Loucy (cell line): ENCODE measurements around the gene MTCL3.

Experiments
- H2AFZ ChIP-seq: fragments of 200-600 bp; sonication (generic); 2 replicates; pipeline ENCODE4 v1.6.0; 2016; ENCODE audit warnings: antibody characterized with exemption, mild to moderate bottlenecking, low read length, moderate library complexity
- H3F3A ChIP-seq: fragments of 200-600 bp; 2 replicates; pipeline ENCODE4 v1.6.0; 2016; ENCODE audit warnings: antibody characterized with exemption, low read depth, mild to moderate bottlenecking
- H3K27me3 ChIP-seq: fragments of 200-600 bp; sonication (generic); 2 replicates; pipeline ENCODE4 v1.6.1; 2014; ENCODE audit warnings: low read length, mild to moderate bottlenecking; ENCODE audit not compliant: insufficient read depth, poor library complexity, severe bottlenecking
- H3K36me3 ChIP-seq: fragments of 200-600 bp; sonication (generic); 2 replicates; pipeline ENCODE4 v1.6.1; 2016; ENCODE audit warnings: low read length; ENCODE audit not compliant: insufficient read depth
- H3K4me1 ChIP-seq: fragments of 200-600 bp; sonication (generic); 2 replicates; pipeline ENCODE4 v1.5.1; 2014; ENCODE audit warnings: low read length, mild to moderate bottlenecking; ENCODE audit not compliant: insufficient read depth, poor library complexity, severe bottlenecking
- H3K4me2 ChIP-seq: fragments of 200-600 bp; sonication (generic); 2 replicates; pipeline ENCODE4 v1.6.0; 2014; ENCODE audit warnings: antibody characterized with exemption, low read length, low read depth, mild to moderate bottlenecking; ENCODE audit not compliant: poor library complexity, severe bottlenecking
- H3K4me3 ChIP-seq: fragments of 200-600 bp; sonication (generic); 2 replicates; pipeline ENCODE4 v1.5.1; 2014; ENCODE audit warnings: low read length, mild to moderate bottlenecking, mixed read lengths; ENCODE audit not compliant: poor library complexity, severe bottlenecking
- H3K79me2 ChIP-seq: fragments of 200-600 bp; sonication (generic); 2 replicates; pipeline ENCODE4 v1.6.1; 2014; ENCODE audit warnings: low read length; ENCODE audit not compliant: insufficient read depth
- H3K9ac ChIP-seq: fragments of 200-600 bp; sonication (generic); 2 replicates; pipeline ENCODE4 v1.6.0; 2014; ENCODE audit warnings: mild to moderate bottlenecking, low read depth, low read length, moderate library complexity; ENCODE audit not compliant: poor library complexity, severe bottlenecking
- H3K9me2 ChIP-seq: fragments of 200-600 bp; sonication (generic); replicated peaks from 2 replicates; pipeline ENCODE4 v1.6.1; 2016; ENCODE audit warnings: low read depth, low read length, mixed read lengths
- H3K9me3 ChIP-seq: fragments of 200-600 bp; sonication (generic); 2 replicates; pipeline ENCODE4 v1.6.1; 2014; ENCODE audit warnings: mild to moderate bottlenecking, antibody characterized with exemption, low read length, low read depth; ENCODE audit not compliant: insufficient read depth
- H4K20me1 ChIP-seq: fragments of 200-600 bp; sonication (generic); 2 replicates; pipeline ENCODE4 v1.6.0; 2014; ENCODE audit warnings: antibody characterized with exemption, low read length, mild to moderate bottlenecking; ENCODE audit not compliant: insufficient read depth, poor library complexity, severe bottlenecking
- EZH2phosphoT487 ChIP-seq: fragments of 200-600 bp; IDR thresholded peaks from 2 replicates; pipeline ENCODE4 v1.6.1; 2018; ENCODE audit warnings: antibody characterized with exemption, mild to moderate bottlenecking, moderate library complexity, borderline replicate concordance
- TF ChIP-seq, protein P1 (sequence below): fragments of 200-600 bp; sonication (generic); conservative IDR thresholded peaks from 2 replicates; pipeline ENCODE4 v1.5.1; 2014; ENCODE audit warnings: mild to moderate bottlenecking, antibody characterized with exemption, low read length

MTCL3 gene

GRCh38 chr6:127513425-127513824, 5.7 kb downstream of the MTCL3 start:
- Histone ChIP-seq H3K4me3 (peak overlapping the region; percentile 80), H3K36me3 (0 out of 2 replicates have a peak, but pooled peaks cover 3% of the 10 kb centered on the region), H3K79me2 (peaks cover 25% of the 10 kb centered on the region), H3F3A (no peaks in the 10 kb centered on the region), H3K4me1 (peaks cover 44% of the 10 kb centered on the region), H3K27me3 (no peaks in the 10 kb centered on the region), H3K9ac (no peak overlapping the region), H4K20me1 (no peaks in the 10 kb centered on the region), H3K9me3 (no peaks in the 10 kb centered on the region), H3K4me2 (peak overlapping the region; percentile 77), H2AFZ (no peak overlapping the region), H3K9me2 (no peaks in the 10 kb centered on the region)
- TF ChIP-seq, protein P1, sequence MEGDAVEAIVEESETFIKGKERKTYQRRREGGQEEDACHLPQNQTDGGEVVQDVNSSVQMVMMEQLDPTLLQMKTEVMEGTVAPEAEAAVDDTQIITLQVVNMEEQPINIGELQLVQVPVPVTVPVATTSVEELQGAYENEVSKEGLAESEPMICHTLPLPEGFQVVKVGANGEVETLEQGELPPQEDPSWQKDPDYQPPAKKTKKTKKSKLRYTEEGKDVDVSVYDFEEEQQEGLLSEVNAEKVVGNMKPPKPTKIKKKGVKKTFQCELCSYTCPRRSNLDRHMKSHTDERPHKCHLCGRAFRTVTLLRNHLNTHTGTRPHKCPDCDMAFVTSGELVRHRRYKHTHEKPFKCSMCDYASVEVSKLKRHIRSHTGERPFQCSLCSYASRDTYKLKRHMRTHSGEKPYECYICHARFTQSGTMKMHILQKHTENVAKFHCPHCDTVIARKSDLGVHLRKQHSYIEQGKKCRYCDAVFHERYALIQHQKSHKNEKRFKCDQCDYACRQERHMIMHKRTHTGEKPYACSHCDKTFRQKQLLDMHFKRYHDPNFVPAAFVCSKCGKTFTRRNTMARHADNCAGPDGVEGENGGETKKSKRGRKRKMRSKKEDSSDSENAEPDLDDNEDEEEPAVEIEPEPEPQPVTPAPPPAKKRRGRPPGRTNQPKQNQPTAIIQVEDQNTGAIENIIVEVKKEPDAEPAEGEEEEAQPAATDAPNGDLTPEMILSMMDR: no peak
- no peak for TF ChIP-seq EZH2phosphoT487

DNA sequence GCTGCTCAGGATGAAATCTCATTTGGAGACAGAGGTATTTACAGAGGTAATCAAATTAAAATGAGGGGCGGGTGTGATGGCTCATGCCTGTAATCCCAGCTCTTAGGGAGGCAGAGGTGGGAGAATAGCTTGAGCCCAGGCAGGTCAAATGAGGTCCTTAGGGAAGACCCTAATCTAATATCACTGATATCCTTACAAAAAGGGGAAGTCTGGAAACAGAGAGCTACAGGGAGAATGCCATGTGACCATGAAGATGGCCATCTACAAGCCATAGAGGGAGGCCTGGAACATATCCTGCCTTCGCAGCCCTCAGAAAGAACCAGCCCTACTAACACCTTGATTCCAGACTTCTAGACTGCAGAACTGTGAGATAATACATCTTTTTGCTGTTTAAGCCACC, 8.3 kb downstream of the MTCL3 start:
- H3K9ac ChIP-seq: no peak overlapping the region
- no peaks in the 10 kb centered on the region for H3F3A ChIP-seq
- H3K9me2 ChIP-seq: no peaks in the 10 kb centered on the region
- H3K4me2 ChIP-seq: peak overlapping the region; percentile 19
- no peak overlapping the region for H2AFZ ChIP-seq
- no peaks in the 10 kb centered on the region for H3K27me3 ChIP-seq
- 0 out of 2 replicates have a peak, but pooled peaks cover 3% of the 10 kb centered on the region for H3K36me3 ChIP-seq
- H4K20me1 ChIP-seq: no peaks in the 10 kb centered on the region
- peaks cover 25% of the 10 kb centered on the region for H3K79me2 ChIP-seq
- H3K4me3 ChIP-seq: no peak overlapping the region
- H3K9me3 ChIP-seq: no peaks in the 10 kb centered on the region
- no peak for TF ChIP-seq EZH2phosphoT487
- TF ChIP-seq, protein P1: no peak
- peaks cover 40% of the 10 kb centered on the region for H3K4me1 ChIP-seq

DNA sequence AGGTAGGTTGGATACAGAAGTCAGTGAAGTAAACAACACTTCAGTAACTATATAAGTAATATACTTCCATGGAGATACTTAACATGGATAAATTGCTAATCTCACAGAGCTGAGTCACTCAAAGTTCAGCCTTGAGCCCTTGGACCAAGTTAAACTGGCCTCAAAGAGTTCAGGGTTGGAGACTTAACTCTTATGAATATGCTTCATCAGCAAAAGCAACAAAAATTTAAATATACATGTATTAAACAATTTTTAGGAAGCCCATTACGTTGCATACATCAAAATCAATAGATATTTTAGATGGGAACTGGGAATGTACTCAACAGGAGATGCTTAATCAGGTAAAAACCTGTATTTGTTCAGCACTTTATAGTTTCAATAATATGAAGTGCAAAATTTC, 12.2 kb downstream of the MTCL3 start:
- Histone ChIP-seq H3K4me3 (no peak overlapping the region), H3K27me3 (no peaks in the 10 kb centered on the region), H2AFZ (no peak overlapping the region), H4K20me1 (no peaks in the 10 kb centered on the region), H3K9ac (no peak overlapping the region), H3K9me3 (no peaks in the 10 kb centered on the region), H3K9me2 (no peaks in the 10 kb centered on the region), H3F3A (no peaks in the 10 kb centered on the region), H3K4me2 (no peak overlapping the region), H3K79me2 (peaks cover 3% of the 10 kb centered on the region; the same call in 1 of the 2 replicates), H3K4me1 (peaks cover 15% of the 10 kb centered on the region), H3K36me3 (0 out of 2 replicates have a peak, but pooled peaks cover 3% of the 10 kb centered on the region)
- TF ChIP-seq EZH2phosphoT487: no peak
- TF ChIP-seq, protein P1: no peak
